DMS79 (cell line): ENCODE data around the gene VDR.
A peak's percentile ranks its signal among the peaks of the same experiment; 100 is the strongest.

Source experiments
- DNase-seq: peaks from one replicate; lab custom pipeline; 2025; lab: John Stamatoyannopoulos, UW

Gene VDR

GRCh38 chr12:47904713-47905709 lies at the start of gene VDR:
Gene VDR, minus strand, starts transcription at chr12:47904994. Its CDS starts 25,881 bp downstream, at chr12:47879113.
- DNase-seq: peak; percentile 69

GRCh38 chr12:47954058-47954457 lies 49.3 kb upstream of the VDR start:
- DNase-seq: no peak

GRCh38 chr12:47950856-47951468 lies 46.2 kb upstream of the VDR start:
- DNase-seq: no peak

GRCh38 chr12:47949441-47950341 lies 44.9 kb upstream of the VDR start:
- DNase-seq: peak; percentile 33

GRCh38 chr12:47947341-47947740 lies 42.5 kb upstream of the VDR start:
- no peak for DNase-seq

- no peak for DNase-seq
Measured at GRCh38 chr12:47946413-47947323, 41.9 kb upstream of the VDR start.

GRCh38 chr12:47945341-47945728 lies 40.5 kb upstream of the VDR start:
- DNase-seq: no peak

- no peak for DNase-seq
Measured at GRCh38 chr12:47944685-47945340, 40.0 kb upstream of the VDR start.

GRCh38 chr12:47943623-47944340 lies 39.0 kb upstream of the VDR start:
- no peak for DNase-seq

- no peak for DNase-seq
Measured at GRCh38 chr12:47942614-47943225, 37.9 kb upstream of the VDR start.

- no peak for DNase-seq
Measured at GRCh38 chr12:47941871-47942613, 37.2 kb upstream of the VDR start.

GRCh38 chr12:47941475-47941780 lies 36.6 kb upstream of the VDR start:
- no peak for DNase-seq

- DNase-seq: no peak
Measured at GRCh38 chr12:47940773-47941474, 36.1 kb upstream of the VDR start.

GRCh38 chr12:47939009-47939601 lies 34.3 kb upstream of the VDR start:
- DNase-seq: no peak

GRCh38 chr12:47938594-47938993 lies 33.8 kb upstream of the VDR start:
- no peak for DNase-seq

GRCh38 chr12:47938093-47938492 lies 33.3 kb upstream of the VDR start:
- DNase-seq: no peak

- DNase-seq: no peak
Measured at GRCh38 chr12:47935184-47935583, 30.4 kb upstream of the VDR start.

- no peak for DNase-seq
Measured at GRCh38 chr12:47931187-47931586, 26.4 kb upstream of the VDR start.
